GM19397 (cell line): ENCODE data around the gene REXO1.
"Not testable (repeated sequence)": the region's sequence is repeated elsewhere in the genome, so short reads cannot be mapped to it uniquely, and the experiment has no call there.

Experiments used
- ATAC-seq: cut with Tn5 transposase; IDR thresholded peaks from one replicate; pipeline ENCODE4 v1.9.1; 2021; ENCODE audit warnings: mild to moderate bottlenecking, moderate library complexity; ENCODE audit not compliant: unreplicated experiment

REXO1 gene

GRCh38 chr19:1877280-1877660, 29.0 kb upstream of the REXO1 start:
- not testable (repeated sequence) for ATAC-seq

- peak; percentile 7 for ATAC-seq
Measured at GRCh38 chr19:1876496-1877279, 28.4 kb upstream of the REXO1 start.

DNA sequence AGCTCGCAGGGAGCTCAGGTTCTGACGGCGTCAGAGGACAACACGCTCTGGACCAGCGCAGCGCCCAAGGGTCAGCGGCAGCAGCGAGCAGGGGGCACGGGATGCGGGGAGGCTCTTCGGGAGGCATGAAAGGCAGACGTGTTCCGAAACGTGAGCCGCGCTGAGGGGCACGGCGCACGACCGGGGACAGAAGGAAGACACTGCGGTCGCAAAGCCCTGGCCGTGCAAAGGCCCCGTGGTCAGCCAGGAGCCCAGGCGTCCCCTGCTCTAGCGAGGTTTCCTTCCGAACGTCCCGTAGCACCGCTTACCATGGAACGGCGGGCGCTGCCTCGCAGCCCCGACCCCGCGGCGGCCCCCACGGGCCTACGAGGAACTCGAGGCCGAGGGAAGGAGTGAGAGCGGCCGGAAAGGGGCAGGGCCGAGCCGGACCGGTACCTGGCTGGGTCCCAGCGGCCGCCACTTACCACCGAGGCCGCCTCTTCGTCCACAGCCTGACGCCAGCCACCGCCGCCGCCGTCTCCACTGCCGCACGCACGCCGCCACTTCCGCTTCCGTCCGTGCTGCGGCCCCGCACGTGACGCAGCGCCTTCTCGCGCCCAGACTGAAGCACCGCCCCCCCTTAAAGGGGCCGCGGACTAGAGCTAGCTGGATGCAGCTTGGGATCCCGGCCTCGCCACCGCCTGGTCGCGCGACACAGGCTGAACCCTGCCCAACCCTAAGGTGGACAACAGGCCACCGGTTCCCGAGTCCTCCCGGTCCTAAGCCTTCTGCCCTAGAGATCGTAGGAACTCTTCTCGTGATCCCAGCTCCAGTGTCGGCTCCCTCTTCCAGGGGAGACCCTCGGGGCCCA, 27.6 kb upstream of the REXO1 start:
- peak; percentile 86 for ATAC-seq

GRCh38 chr19:1875265-1875645, 27.0 kb upstream of the REXO1 start:
- ATAC-seq = not testable (repeated sequence)

- ATAC-seq = no peak
Measured at GRCh38 chr19:1874554-1875185, 26.4 kb upstream of the REXO1 start.

DNA sequence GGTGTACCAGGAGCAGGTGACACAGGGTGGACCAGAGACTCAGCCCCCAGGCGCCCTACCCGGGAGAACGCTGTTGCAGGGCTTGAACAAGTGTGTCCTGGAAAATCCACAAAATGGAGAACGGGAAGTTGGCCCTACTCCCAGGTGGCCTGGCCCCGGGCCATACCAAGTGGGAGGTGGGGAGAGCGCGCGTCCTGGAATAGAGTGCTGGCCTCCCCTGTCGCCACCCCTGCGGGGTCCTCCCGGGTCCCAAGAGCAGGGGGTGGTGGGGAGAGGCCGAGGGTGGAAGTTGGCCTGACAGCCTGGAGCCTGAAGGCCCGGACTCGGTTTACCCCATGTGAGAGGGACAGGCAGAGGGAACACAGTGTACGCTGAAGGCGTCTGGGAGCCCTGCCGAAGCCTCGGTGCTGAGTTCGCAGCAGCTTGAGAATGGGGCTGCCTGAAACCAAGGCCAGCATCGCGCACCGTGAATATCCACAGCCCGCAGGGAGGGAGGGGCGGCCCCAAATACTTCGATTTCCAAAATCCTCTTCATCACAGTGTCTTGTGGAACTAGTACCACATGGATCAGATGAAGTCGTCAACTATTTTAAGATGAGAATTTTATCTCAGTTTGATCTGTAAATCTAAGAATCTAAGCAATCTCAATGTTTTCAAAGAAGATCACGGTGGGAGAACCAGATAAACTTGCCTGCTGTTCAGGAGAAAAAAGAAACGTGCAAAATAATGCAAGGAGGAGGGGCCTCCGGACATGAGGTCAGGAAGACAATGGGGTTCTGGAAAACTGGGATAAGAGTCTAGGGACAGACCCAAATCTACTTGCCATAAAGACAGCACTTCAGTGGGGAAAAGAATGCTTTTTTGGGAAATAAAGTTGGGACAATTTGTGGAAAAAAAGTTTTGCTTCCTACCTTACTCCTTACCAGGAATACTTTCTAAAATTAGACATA, 25.5 kb upstream of the REXO1 start:
- ATAC-seq = no peak

- ATAC-seq = no peak
Measured at GRCh38 chr19:1872807-1873523, 24.7 kb upstream of the REXO1 start.

DNA sequence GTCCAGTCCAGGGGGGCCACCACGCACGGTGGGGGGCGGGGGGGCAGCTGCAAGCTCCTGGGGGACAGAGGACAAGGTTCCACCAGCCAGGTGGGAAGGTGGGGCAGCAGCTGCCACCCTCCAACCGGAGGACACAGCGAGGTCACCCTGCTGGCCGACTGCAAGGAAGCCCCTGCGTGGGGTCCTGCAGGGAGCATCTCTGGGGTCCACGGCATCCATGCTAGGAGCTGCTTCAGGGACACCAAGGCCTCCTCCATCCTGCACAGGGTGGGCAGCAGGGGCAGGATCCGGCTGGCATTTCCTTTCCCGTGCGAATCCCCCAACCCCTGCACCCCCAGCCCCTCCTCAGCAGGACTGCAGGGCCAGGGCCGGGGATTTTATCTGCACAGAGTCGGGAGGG, 23.3 kb upstream of the REXO1 start:
- no peak for ATAC-seq

DNA sequence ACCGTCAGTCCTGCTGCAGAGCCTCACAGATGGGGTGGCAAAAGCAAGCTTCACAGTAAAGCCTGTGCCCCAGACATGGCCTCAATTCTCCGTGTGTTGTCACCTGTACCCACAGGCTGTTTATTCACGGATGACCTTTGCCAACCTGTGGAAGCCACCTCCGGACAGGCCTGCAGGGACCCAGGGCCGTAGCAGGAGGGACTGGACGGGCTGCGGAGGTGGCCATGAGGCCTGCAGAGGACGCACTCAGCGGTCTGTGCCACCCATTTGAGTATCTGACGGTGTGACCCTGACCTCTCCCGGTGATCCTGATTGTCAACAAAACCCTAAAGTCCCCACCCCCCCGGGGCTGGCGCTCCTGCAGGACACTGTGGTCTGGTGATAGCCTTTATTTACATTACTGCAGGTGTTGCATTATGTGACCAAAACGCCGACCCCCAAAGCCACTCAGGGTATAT, 22.9 kb upstream of the REXO1 start:
- no peak for ATAC-seq

GRCh38 chr19:1868971-1869370, 20.7 kb upstream of the REXO1 start:
- ATAC-seq = no peak

DNA sequence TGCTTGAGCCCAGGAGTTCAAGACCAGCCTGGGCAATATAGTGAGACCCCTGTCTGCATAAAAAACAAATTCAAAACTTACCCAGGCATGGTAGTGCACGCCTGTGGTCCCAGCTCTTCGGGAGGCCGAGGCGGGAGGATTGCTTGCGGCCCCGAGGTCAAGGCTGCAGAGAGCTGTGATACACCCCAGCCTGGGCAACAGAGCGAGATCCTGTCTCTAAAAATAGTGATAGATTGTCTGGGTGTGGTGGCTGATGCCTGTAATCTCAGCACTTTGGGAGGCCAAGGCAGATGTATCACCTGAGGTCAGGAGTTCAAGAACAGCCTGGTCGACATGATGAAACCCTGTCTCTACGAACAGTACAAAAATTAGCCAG, 19.1 kb upstream of the REXO1 start:
- ATAC-seq = no peak

DNA sequence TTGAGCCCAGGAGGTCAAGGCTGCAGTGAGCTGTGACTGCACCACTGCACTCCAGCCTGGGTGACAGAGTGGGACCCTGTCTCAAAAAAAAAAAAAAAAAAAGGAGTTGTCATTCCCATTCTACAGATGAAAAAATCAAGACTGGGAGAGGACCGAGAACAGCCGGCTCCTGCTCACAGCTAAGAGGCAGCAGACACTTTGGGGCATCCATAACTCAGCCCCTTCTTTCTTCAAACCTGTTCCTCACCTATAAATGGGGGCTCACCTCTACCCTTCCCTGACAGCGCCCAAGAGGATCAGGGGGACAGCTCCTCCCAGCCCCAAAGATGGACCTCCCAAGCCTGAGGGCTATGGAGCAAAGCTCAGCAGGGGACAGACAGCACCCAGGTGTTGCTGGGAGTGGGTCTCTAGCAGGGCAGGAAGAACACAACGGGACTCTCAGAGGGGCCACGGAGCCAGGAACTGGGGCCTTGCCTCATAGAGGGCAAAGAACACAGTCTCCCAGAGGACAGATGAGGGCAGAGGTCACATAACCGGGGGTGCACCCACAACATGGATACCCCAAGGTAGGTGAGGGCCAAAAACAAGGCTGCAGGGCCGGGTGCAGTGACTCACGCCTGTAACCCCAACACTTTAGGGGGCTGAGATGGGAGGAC, 18.5 kb upstream of the REXO1 start:
- no peak for ATAC-seq

GRCh38 chr19:1865172-1866010, 17.1 kb upstream of the REXO1 start:
- ATAC-seq = no peak

DNA sequence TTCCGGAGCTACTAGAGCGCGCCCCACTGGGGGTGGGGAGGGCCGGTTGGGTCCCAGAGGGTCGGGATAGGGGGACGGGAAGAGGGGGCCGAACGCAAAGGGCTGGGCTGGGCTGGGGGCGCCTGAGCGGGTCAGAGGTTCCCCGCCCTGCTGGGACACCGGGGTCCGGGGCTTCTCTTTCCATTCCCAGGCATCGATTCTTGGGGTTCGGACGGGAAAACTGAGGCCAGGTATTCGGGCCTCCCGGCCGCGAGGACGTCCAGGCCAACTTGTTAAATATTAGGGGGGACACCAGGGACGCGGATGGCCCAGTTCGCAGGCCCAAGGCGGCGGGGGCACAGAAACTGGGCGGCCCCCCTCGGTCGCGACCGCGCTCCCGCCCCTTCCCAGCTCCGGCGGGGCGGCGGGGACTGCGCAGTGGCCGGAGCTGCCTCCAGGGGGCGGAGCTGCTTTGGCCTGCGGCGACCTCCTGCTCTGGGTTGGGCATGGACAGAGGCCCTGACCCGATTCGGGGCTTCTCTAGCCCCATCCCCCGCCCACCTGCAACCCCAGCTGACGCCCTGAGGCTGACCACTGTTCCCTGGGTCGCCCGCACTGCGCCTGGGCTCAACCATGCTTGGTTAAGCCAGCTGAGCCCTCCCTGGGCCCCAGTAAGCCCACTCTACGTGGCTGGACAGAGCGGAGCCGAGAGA, 16.3 kb upstream of the REXO1 start:
- ATAC-seq = peak; percentile 32

- ATAC-seq = peak; percentile 59
Measured at GRCh38 chr19:1863638-1864479, 15.6 kb upstream of the REXO1 start.

DNA sequence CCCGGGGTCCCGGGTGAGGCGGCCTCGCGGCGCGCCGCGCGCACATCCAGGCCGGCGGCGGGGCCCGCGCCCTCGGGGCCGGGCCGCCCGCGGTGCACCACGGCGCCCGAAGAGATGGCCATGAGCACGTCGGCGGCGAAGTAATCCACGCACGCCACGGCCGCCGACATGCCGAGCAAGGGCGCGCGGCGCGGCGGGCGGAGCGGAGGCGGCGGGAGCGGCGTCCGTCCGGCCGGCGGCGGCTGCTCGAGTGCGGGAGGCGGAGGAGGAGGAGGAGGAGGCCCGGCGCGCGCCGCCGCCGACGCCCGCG, 15.0 kb upstream of the REXO1 start, which contains the start of gene KLF16:
TSS of gene KLF16 (minus strand) at position 252 of the 310 bp plus-strand sequence. CDS start at position 170, 82 bp downstream.
- no peak for ATAC-seq
